GM23248 (cell line): ENCODE results near the gene FGFR4.

ENCODE experiments used
- EZH2 ChIP-seq: fragments of 200-600 bp; sonication (generic); IDR thresholded peaks from 2 replicates; pipeline ENCODE4 v1.6.1; 2018; ENCODE audit warnings: antibody characterized with exemption, mild to moderate bottlenecking; ENCODE audit not compliant: insufficient read depth, poor library complexity, severe bottlenecking
- EZH2phosphoT487 ChIP-seq: fragments of 200-600 bp; sonication (generic); IDR thresholded peaks from 2 replicates; pipeline ENCODE4 v1.6.1; 2018; ENCODE audit warnings: antibody characterized with exemption, moderate library complexity, mild to moderate bottlenecking, low read depth; ENCODE audit not compliant: insufficient read depth

- no peak for TF ChIP-seq EZH2
- no peak for TF ChIP-seq EZH2phosphoT487
These were observed 30.8 kb downstream of the FGFR4 start for GRCh38 chr5:177117441-177118045.
